ENCODE results near the gene USP3.

GRCh38 chr15:63491116-63491827 is 13.1 kb upstream of the USP3 start:
- TF ChIP-seq, protein P1, sequence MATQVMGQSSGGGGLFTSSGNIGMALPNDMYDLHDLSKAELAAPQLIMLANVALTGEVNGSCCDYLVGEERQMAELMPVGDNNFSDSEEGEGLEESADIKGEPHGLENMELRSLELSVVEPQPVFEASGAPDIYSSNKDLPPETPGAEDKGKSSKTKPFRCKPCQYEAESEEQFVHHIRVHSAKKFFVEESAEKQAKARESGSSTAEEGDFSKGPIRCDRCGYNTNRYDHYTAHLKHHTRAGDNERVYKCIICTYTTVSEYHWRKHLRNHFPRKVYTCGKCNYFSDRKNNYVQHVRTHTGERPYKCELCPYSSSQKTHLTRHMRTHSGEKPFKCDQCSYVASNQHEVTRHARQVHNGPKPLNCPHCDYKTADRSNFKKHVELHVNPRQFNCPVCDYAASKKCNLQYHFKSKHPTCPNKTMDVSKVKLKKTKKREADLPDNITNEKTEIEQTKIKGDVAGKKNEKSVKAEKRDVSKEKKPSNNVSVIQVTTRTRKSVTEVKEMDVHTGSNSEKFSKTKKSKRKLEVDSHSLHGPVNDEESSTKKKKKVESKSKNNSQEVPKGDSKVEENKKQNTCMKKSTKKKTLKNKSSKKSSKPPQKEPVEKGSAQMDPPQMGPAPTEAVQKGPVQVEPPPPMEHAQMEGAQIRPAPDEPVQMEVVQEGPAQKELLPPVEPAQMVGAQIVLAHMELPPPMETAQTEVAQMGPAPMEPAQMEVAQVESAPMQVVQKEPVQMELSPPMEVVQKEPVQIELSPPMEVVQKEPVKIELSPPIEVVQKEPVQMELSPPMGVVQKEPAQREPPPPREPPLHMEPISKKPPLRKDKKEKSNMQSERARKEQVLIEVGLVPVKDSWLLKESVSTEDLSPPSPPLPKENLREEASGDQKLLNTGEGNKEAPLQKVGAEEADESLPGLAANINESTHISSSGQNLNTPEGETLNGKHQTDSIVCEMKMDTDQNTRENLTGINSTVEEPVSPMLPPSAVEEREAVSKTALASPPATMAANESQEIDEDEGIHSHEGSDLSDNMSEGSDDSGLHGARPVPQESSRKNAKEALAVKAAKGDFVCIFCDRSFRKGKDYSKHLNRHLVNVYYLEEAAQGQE (IDR thresholded peaks at IDR 0.05; ENCODE audit: low read depth) = no peak
- TF ChIP-seq TEAD4 (IDR thresholded peaks at IDR 0.05) = no peak
- TF ChIP-seq, protein P2, sequence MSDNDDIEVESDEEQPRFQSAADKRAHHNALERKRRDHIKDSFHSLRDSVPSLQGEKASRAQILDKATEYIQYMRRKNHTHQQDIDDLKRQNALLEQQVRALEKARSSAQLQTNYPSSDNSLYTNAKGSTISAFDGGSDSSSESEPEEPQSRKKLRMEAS (IDR thresholded peaks at IDR 0.05) = no peak
